Hepatocyte (in vitro differentiated cells): Measurements from ENCODE around the gene MARCHF3.

ENCODE experiments used
- CTCF ChIP-seq: fragments of 200-600 bp; sonication (generic); IDR thresholded peaks from 2 replicates; pipeline ENCODE4 v1.5.1; 2016; ENCODE audit warnings: antibody characterized with exemption, mild to moderate bottlenecking; ENCODE audit not compliant: poor library complexity
- EZH2 ChIP-seq: fragments of 200-600 bp; sonication (generic); IDR thresholded peaks from 2 replicates; pipeline ENCODE4 v1.6.1; 2016; ENCODE audit warnings: antibody characterized with exemption, mild to moderate bottlenecking, borderline replicate concordance

- TF ChIP-seq CTCF: no peak
- TF ChIP-seq EZH2: no peak
Observed at GRCh38 chr5:126988021-126988569, 42.3 kb downstream of the MARCHF3 start.
